PC-9 (cell line): ENCODE measurements around the gene TXLNB.

Source experiments
- EZH2 ChIP-seq: fragments of 200-600 bp; sonication (generic); IDR thresholded peaks from 2 replicates; pipeline ENCODE4 v1.8.0; 2017; ENCODE audit warnings: antibody characterized with exemption, low read depth
- TF ChIP-seq, protein P1 (sequence below): fragments of 200-600 bp; sonication (generic); conservative IDR thresholded peaks from 2 replicates; pipeline ENCODE4 v1.6.1; 2017; ENCODE audit warnings: mixed run types, antibody characterized with exemption, mild to moderate bottlenecking, moderate library complexity

DNA sequence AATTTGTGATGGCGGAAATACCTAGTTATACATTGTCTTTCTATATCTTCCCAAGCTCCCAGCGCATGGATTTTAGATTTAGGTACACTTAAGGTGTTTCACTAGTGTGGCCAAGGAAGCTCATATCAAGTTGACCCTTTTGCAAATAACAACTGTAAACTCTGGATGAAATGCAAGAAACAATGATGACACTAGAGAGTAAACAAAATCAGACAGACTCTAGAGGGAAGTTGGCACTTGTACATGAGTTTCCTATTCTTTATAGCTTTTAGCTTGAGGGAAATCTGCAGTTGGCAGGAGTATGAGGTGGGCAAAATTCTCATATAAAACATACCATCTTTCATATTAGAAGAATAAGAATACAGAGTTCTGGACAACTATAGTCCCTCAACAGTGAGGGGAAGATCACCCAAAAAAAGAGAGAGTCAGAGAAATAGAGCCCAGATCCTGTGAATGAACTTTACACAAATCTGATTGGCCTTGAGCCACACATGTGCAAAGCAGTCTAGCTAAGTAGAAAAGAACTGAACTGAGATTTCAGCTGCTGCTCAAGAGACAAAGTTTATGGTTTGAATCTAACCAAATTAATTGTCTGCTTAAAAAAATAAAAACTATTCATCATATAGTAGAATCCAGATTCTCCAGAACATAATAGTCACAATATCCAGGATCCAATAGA, 26.1 kb downstream of the TXLNB start:
- TF ChIP-seq, protein P1, sequence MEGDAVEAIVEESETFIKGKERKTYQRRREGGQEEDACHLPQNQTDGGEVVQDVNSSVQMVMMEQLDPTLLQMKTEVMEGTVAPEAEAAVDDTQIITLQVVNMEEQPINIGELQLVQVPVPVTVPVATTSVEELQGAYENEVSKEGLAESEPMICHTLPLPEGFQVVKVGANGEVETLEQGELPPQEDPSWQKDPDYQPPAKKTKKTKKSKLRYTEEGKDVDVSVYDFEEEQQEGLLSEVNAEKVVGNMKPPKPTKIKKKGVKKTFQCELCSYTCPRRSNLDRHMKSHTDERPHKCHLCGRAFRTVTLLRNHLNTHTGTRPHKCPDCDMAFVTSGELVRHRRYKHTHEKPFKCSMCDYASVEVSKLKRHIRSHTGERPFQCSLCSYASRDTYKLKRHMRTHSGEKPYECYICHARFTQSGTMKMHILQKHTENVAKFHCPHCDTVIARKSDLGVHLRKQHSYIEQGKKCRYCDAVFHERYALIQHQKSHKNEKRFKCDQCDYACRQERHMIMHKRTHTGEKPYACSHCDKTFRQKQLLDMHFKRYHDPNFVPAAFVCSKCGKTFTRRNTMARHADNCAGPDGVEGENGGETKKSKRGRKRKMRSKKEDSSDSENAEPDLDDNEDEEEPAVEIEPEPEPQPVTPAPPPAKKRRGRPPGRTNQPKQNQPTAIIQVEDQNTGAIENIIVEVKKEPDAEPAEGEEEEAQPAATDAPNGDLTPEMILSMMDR, result no peak
- TF ChIP-seq EZH2, result no peak
